WERI-Rb-1 (cell line): ENCODE data around the gene MYRIP.

Experiments used
- DNase-seq: peaks from one replicate; pipeline ENCODE4 v3.0.0-alpha.2; 2020
- H3K27ac ChIP-seq: fragments of 250-450 bp; sonication (Bioruptor Pico); 2 replicates; pipeline ENCODE4 v1.5.1; 2020; ENCODE audit warnings: mild to moderate bottlenecking, moderate library complexity
- H3K27me3 ChIP-seq: fragments of 250-450 bp; sonication (Bioruptor Pico); 2 replicates; pipeline ENCODE4 v1.5.1; 2021; ENCODE audit warnings: mild to moderate bottlenecking, low read depth, moderate library complexity; ENCODE audit not compliant: insufficient read depth, severe bottlenecking
- H3K36me3 ChIP-seq: fragments of 250-450 bp; sonication (Bioruptor Pico); 2 replicates; pipeline ENCODE4 v1.5.1; 2020; ENCODE audit warnings: mild to moderate bottlenecking, moderate library complexity
- H3K4me3 ChIP-seq: 2 replicates; pipeline ENCODE4 v1.5.1; 2011; ENCODE audit warnings: low read depth, mild to moderate bottlenecking, control low read depth, low read length
- H3K9me3 ChIP-seq: fragments of 250-450 bp; sonication (Bioruptor Pico); 2 replicates; pipeline ENCODE4 v1.5.1; 2021; ENCODE audit warnings: mild to moderate bottlenecking, moderate library complexity; ENCODE audit not compliant: severe bottlenecking
- TF ChIP-seq, protein P1 (sequence below): IDR thresholded peaks from 2 replicates; pipeline ENCODE4 v1.5.1; 2011; ENCODE audit warnings: low read depth, mild to moderate bottlenecking, control low read depth, inconsistent platforms, low read length

MYRIP gene

DNA sequence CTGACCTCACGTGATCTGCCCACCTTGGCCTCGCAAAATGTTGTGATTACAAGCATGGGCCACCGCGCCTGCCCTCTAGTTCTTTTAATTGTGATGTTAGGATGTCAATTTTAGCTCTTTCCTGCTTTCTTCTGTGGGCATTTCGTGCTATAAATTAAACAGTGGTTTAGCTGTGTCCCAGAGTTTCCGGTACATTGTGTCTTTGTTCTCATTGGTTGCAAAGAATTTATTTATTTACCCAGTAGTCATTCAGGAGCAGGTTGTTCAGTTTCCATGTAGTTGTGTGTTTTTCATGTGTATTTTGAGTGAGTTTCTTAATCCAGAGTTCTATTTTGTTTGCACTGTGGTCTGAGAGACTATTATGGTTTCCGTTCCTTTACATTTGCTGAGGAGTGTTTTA lies 30.1 kb downstream of the MYRIP start:
- TF ChIP-seq, protein P1, sequence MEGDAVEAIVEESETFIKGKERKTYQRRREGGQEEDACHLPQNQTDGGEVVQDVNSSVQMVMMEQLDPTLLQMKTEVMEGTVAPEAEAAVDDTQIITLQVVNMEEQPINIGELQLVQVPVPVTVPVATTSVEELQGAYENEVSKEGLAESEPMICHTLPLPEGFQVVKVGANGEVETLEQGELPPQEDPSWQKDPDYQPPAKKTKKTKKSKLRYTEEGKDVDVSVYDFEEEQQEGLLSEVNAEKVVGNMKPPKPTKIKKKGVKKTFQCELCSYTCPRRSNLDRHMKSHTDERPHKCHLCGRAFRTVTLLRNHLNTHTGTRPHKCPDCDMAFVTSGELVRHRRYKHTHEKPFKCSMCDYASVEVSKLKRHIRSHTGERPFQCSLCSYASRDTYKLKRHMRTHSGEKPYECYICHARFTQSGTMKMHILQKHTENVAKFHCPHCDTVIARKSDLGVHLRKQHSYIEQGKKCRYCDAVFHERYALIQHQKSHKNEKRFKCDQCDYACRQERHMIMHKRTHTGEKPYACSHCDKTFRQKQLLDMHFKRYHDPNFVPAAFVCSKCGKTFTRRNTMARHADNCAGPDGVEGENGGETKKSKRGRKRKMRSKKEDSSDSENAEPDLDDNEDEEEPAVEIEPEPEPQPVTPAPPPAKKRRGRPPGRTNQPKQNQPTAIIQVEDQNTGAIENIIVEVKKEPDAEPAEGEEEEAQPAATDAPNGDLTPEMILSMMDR = no peak
- Histone ChIP-seq H3K36me3 (no peaks in the 10 kb centered on the region), H3K27ac (no peak overlapping the region), H3K27me3 (no peaks in the 10 kb centered on the region), H3K4me3 (no peak overlapping the region), H3K9me3 (no peaks in the 10 kb centered on the region)
- DNase-seq = no peak

DNA sequence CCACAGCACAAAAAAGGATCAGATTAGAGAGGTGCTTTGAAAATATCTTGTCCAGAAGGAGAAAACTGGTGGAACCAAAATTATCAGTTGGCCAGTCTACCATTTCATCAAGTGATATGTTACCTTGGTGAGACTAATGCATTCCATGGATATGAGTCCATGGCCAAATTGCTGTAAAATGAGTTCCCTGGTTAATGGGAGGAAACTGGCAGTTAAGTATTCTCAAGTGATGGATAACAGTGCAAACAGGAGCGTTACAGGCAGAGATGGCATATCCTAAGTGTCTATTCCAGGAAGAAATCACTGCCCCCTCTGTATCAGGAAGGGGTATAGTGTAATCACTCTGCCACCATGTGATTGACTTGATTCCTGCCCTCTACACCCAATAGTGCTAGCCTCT lies 34.0 kb downstream of the MYRIP start:
- H3K36me3 ChIP-seq = no peaks in the 10 kb centered on the region
- H3K27me3 ChIP-seq = no peaks in the 10 kb centered on the region
- TF ChIP-seq, protein P1 = no peak
- H3K27ac ChIP-seq = no peak overlapping the region
- no peaks in the 10 kb centered on the region for H3K9me3 ChIP-seq
- DNase-seq = no peak
- H3K4me3 ChIP-seq = no peak overlapping the region

DNA sequence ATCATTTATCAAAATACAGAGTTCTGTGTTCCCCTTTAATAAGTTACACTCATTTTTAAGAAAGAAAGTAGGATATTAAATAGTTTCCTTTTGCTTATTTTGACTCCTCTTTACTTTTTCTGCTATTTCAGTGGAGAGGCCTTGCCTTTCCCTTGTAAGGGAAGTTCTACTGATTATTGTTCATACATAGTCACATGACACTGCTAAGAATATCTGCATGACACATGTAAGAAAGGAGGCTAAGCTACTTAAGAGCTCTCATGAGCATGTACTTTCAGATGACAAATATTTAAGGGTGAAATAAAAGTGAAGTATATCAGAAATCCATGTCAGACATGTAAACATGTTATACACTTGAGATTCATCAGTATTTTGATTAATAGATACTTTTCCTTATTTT lies 39.0 kb downstream of the MYRIP start:
- DNase-seq = no peak
- Histone ChIP-seq H3K9me3 (no peaks in the 10 kb centered on the region), H3K27me3 (no peaks in the 10 kb centered on the region), H3K36me3 (no peaks in the 10 kb centered on the region), H3K4me3 (no peak overlapping the region), H3K27ac (no peak overlapping the region)
- TF ChIP-seq, protein P1 = no peak

DNA sequence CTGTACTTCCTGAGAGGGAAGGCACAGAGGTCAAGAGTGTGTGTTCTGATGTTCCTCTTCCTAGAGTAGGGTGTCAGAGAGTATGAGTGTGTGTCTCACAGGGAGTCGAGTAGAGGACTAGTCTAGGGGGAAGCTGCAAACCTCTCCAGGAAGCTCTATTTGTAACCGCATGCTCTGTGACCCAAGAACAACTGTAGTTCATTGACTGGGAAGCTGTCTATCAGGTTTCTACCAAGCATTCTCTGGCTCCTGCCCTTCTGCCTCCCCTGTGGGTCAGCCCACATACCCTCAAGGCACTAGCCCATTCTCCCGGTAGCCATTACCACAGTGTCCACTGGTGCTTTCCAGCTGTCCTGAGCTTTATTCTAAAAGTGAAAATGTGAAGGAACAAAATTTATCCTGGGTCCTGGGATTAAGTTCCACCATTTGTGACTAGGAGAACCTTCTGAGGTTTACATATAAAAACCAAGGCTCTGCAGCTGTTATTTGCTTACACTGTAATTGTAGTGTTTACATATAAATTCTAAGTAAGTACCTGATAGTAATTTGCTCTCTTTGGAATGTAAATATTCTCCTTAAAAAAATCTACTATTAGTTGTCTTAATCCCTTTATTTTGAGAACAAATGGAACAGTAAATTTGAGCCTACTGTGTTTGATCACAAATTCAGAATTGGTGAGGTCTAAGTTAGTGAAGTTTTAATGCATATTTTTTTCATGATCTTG lies 40.7 kb downstream of the MYRIP start:
- DNase-seq = no peak

DNA sequence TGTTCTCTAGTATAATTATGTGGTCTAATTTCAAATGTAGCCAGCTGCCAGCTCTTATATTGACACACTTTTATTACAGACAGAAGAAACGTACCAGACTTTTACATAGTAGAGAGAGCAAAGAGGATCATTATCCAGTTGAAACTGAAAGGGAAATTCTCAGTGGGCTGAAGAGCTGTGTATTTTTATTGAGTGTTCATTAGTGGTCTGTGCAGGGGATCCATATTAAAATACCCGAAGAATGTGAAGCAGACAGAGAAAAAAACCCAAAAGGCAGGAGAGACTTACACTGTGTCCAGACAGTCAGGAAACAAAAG lies 41.3 kb downstream of the MYRIP start:
- no peak overlapping the region for H3K4me3 ChIP-seq
- no peaks in the 10 kb centered on the region for H3K36me3 ChIP-seq
- H3K27ac ChIP-seq = no peak overlapping the region
- TF ChIP-seq, protein P1 = no peak
- no peaks in the 10 kb centered on the region for H3K9me3 ChIP-seq
- no peak for DNase-seq
- H3K27me3 ChIP-seq = no peaks in the 10 kb centered on the region

More for the DNA sequence above, 40.7 kb downstream of the MYRIP start:
- H3K36me3 ChIP-seq = no peaks in the 10 kb centered on the region
- TF ChIP-seq, protein P1 = no peak
- no peaks in the 10 kb centered on the region for H3K27me3 ChIP-seq
- no peak overlapping the region for H3K4me3 ChIP-seq
- no peaks in the 10 kb centered on the region for H3K9me3 ChIP-seq
- H3K27ac ChIP-seq = no peak overlapping the region

DNA sequence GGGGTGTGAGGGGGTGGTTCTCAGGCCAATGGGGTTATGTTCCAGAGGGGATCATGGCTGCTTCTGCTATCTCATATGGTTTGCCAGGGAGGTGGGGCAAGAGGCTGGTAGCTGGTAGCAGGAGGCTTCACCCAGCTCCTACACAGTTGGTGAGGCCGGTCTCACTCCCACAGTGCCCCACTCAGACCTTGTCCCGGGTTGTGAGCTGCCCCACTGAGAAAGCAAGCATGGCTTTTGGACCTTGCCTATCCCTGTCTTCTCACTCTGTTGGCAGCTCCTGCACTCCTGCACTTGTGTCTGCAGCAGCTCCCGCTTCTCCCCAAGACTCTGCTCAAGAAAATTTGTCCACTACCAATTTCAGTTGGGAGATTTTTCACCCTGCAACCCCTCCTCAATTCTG lies 46.1 kb downstream of the MYRIP start:
- Histone ChIP-seq H3K9me3 (no peaks in the 10 kb centered on the region), H3K36me3 (no peaks in the 10 kb centered on the region), H3K27ac (no peak overlapping the region), H3K27me3 (no peaks in the 10 kb centered on the region), H3K4me3 (no peak overlapping the region)
- DNase-seq = no peak
- TF ChIP-seq, protein P1 = no peak
